Lower leg skin (tissue), 3 donors: ENCODE measurements around the gene GABARAPL2.

Source experiments
- POLR2A ChIP-seq, 2 donors: fragments of 450-650 bp; IDR thresholded peaks; one replicate each; pipeline ENCODE4 v1.6.1; 2016 to 2017; ENCODE audit warnings: antibody characterized with exemption in 2 of 2, mild to moderate bottlenecking in 1 of 2, moderate library complexity in 1 of 2
- TF ChIP-seq, protein P1 (sequence below), 3 donors: fragments of 450-650 bp; IDR thresholded peaks; one replicate each; pipeline ENCODE4 v1.5.1; 2016; ENCODE audit warnings: antibody characterized with exemption in 3 of 3, mild to moderate bottlenecking in 3 of 3, moderate library complexity in 2 of 3

DNA sequence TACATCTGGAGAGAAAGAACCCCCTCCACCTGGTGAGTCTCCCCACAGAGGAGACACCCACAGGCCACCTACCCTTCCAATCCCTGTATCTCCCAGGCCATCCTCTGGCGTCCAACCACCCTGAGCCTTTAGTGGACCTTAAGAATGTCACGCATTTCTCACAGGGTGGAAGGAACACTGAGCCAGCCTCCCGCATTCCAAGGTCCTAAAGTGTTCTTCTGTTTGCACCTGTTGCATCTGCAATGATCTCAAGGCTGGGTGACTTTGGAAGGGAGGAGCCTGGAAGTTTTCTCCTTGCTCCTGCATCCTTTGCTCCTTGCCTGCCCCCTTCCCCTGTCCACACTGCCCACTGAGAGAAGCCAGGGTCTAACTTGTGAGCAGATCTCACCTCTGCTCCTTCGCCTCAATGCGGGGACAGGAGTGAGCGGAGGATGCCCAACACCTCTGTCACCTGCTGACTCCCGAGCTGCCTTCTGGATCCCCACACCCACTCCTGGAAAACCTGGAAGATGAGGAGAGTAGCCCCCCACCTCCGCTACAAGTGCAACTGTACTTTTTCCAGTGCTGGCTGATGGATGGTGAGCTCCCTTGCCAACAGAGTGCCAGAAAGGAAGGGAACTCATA is 33.9 kb upstream of the GABARAPL2 start:
- TF ChIP-seq, protein P1, sequence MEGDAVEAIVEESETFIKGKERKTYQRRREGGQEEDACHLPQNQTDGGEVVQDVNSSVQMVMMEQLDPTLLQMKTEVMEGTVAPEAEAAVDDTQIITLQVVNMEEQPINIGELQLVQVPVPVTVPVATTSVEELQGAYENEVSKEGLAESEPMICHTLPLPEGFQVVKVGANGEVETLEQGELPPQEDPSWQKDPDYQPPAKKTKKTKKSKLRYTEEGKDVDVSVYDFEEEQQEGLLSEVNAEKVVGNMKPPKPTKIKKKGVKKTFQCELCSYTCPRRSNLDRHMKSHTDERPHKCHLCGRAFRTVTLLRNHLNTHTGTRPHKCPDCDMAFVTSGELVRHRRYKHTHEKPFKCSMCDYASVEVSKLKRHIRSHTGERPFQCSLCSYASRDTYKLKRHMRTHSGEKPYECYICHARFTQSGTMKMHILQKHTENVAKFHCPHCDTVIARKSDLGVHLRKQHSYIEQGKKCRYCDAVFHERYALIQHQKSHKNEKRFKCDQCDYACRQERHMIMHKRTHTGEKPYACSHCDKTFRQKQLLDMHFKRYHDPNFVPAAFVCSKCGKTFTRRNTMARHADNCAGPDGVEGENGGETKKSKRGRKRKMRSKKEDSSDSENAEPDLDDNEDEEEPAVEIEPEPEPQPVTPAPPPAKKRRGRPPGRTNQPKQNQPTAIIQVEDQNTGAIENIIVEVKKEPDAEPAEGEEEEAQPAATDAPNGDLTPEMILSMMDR (IDR thresholded peaks at IDR 0.05) = no peak
- TF ChIP-seq POLR2A (IDR thresholded peaks at IDR 0.05) = no peak
